ENCODE data around the gene FAN1.

DNA sequence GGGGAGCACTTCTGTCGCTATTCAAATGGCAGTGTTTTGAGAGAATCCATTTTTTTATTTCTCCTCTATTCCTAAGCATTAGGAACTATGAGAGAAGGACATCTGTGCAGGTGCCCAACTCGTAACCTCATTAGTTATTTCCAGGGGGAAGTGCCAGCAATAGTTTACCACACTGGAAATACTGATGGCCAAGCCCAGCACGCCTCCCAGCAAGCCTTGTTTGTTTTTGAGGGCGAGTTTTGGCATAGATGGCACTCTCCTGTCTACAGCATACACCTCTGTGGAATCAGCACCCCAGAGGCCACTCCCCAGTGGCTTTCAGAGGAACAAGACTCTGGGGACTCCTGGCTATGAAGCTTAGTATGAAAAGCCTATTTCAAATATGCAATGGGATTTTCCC lies 36.6 kb downstream of the FAN1 start:
- TF ChIP-seq POLR2A (IDR thresholded peaks at IDR 0.05) = no peak
- TF ChIP-seq, protein P1, sequence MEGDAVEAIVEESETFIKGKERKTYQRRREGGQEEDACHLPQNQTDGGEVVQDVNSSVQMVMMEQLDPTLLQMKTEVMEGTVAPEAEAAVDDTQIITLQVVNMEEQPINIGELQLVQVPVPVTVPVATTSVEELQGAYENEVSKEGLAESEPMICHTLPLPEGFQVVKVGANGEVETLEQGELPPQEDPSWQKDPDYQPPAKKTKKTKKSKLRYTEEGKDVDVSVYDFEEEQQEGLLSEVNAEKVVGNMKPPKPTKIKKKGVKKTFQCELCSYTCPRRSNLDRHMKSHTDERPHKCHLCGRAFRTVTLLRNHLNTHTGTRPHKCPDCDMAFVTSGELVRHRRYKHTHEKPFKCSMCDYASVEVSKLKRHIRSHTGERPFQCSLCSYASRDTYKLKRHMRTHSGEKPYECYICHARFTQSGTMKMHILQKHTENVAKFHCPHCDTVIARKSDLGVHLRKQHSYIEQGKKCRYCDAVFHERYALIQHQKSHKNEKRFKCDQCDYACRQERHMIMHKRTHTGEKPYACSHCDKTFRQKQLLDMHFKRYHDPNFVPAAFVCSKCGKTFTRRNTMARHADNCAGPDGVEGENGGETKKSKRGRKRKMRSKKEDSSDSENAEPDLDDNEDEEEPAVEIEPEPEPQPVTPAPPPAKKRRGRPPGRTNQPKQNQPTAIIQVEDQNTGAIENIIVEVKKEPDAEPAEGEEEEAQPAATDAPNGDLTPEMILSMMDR (IDR thresholded peaks at IDR 0.05) = no peak

All from lower leg skin (tissue), 3 donors.